BLaER1 treated with 17β-estradiol and CSF1 and Interleukin-3, amounts not matched to agents 10 nM and 100 nM (cell line): Measurements from ENCODE around the gene QARS1.

Experiments
- H3K27ac ChIP-seq, 11 experiments: shearing (Covaris generic); formaldehyde crosslinking; 2 replicates each; pipeline ENCODE4 v1.8.1; 2022
- H3K27me3 ChIP-seq, 11 experiments: shearing (Covaris generic); formaldehyde crosslinking; 2 replicates each; pipeline ENCODE4 v1.8.1; 2022
- H3K36me3 ChIP-seq, 11 experiments: shearing (Covaris generic); formaldehyde crosslinking; 2 replicates each; pipeline ENCODE4 v1.8.1; 2022
- H3K4me1 ChIP-seq, 10 experiments: shearing (Covaris generic); formaldehyde crosslinking; 2 replicates each; pipeline ENCODE4 v1.8.1; 2022
- H3K4me2 ChIP-seq, 11 experiments: shearing (Covaris generic); formaldehyde crosslinking; 2 replicates each; pipeline ENCODE4 v1.8.1; 2022
- H3K4me3 ChIP-seq, 10 experiments: shearing (Covaris generic); formaldehyde crosslinking; 2 replicates each; pipeline ENCODE4 v1.8.1; 2022
- H3K9ac ChIP-seq, 11 experiments: shearing (Covaris generic); formaldehyde crosslinking; 2 replicates each; pipeline ENCODE4 v1.8.1; 2022
- H3K9me3 ChIP-seq, 11 experiments: shearing (Covaris generic); formaldehyde crosslinking; replicated peaks in 1 of 11; 2 replicates each; pipeline ENCODE4 v1.8.1; 2022
- H4K20me1 ChIP-seq, 11 experiments: shearing (Covaris generic); formaldehyde crosslinking; 2 replicates each; pipeline ENCODE4 v1.8.1; 2022
- Cebpa-rat ChIP-seq, 11 experiments: shearing (Covaris generic); IDR thresholded peaks; 2 replicates each; pipeline ENCODE4 v1.8.1; 2022

QARS1 gene

DNA sequence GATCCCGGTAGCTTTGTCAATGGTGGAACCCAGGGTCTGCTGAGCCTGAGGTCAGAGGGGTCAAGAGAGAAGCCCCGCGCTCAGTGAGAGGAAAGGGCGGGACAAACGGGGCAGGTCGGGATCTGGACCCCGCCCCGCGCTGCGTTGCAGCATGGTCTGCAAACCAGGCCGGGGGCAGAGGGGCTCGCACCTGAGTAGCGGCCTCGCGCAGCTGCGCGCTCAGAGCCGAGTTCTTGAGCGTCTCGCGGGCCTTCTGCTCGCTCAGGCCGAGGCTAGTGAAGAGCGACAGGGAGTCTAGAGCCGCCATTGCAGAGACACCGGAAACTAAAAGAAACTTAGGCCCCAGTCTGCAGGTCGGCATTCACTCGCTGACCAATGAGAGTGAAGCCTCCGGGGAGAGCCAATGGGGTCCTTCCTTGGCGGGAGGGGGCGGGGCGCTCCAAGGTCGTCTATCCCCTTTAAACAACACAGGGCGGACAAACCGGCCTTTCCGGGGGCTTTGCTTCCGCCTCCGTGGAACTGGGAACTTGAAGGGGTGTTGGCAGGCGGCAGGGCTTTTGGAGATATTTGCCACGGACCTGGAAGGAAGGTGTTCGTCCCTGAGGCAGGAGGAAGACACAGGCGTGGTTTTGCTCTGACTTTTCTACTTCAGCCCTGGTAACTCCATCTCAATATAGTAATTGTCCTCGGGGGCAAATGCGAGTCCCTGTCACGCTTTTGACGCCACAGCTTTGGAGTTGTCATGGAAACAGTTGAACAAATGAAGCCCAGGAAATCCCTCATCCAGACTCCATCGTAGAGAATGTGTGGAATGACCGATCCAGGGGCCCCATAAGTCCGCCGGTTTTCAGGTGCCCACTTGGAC lies at the start of gene QARS1:
Gene QARS1, minus strand, starts transcription at position 331 of the 865 bp plus-strand sequence. Its CDS starts 24 bp downstream, at position 307.
- Histone ChIP-seq H3K27ac (peak within 1 kb of the TSS; percentile 73 to 97 (median 90)), H3K4me2 (peak within 1 kb of the TSS; percentile 87 to 99 (median 96)), H3K9ac (peak within 1 kb of the TSS; percentile 88 to 98 (median 91)), H3K4me1 (peaks cover 26 to 32% (median 30%) of the 10 kb centered on the region in 10 experiments), H3K4me3 (peak within 1 kb of the TSS; percentile 71 to 97 (median 80)), H3K36me3 (peaks cover 60 to 79% (median 67%) of the 10 kb centered on the region in 11 experiments), H3K27me3 (no peaks in the 10 kb centered on the region), H3K9me3 (no peaks in the 10 kb centered on the region), H4K20me1 (peaks cover 0 to 18% (median 0%) of the 10 kb centered on the region in 11 experiments; a peak in 2 of 22 replicates)
- no peak for TF ChIP-seq Cebpa-rat (IDR thresholded peaks at IDR 0.05)

DNA sequence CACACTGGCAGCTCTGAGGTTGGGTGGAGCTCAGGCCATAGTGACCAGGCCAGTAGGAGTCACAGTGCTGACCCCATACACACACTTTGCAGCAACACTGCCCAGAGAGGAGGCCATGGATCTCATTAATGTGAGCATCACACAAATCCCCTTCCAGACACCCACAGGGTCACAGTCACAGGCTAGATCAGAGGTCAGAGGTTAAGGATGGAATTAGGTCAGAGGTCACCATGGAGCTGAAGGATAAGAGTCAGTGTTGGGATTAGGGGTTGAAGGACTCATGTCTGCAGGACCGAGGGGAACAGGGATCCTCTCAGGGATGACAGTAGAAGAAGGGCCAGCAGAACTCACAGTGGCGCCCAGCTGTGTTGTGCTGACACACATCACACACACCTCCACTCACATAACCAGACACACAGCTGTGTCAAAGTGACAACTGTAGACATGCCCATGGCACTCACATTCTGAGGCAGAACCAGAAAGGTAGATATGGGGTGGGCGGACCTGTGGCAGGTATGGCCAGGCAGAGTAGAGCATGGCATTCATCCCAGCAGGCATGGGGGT lies 48.9 kb upstream of the QARS1 start:
- Histone ChIP-seq H3K9me3 (no peaks in the 10 kb centered on the region), H4K20me1 (peaks cover 0 to 6% (median 0%) of the 10 kb centered on the region in 11 experiments; a peak in 4 of 22 replicates), H3K36me3 (no peaks in the 10 kb centered on the region), H3K27ac (no peak overlapping the region), H3K9ac (no peak overlapping the region), H3K4me2 (no peak overlapping the region), H3K4me3 (no peak overlapping the region), H3K27me3 (no peaks in the 10 kb centered on the region), H3K4me1 (peaks cover 0 to 5% (median under 1%) of the 10 kb centered on the region in 10 experiments; a peak in 11 of 20 replicates)
- no peak for TF ChIP-seq Cebpa-rat (IDR thresholded peaks at IDR 0.05)

DNA sequence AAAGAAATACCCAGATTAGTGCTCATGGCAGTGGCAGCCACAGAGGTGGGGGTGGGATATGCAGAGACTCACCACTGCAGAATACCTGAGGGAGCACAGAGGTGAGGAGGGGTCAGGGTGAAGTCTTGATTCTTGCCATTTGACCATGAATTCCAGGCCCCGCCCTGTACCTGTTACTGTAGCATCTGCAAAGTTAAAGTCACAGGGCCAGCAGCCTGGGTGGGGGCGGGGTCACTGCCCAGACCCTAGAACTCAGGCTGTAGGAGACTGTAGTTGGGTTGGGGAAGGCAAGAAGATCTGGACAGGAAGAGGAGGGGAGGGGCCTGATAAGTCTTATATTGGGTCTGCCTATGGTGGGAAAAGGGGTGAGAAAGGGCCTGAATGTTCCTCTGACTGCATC lies 47.1 kb upstream of the QARS1 start:
- Histone ChIP-seq H3K27ac (no peak overlapping the region), H4K20me1 (no peaks in the 10 kb centered on the region), H3K9me3 (no peaks in the 10 kb centered on the region), H3K27me3 (no peaks in the 10 kb centered on the region), H3K4me1 (peaks cover 0 to 6% (median 2%) of the 10 kb centered on the region in 10 experiments; a peak in 4 of 20 replicates), H3K9ac (no peak overlapping the region), H3K4me2 (no peak overlapping the region), H3K4me3 (no peak overlapping the region), H3K36me3 (no peaks in the 10 kb centered on the region)
- TF ChIP-seq Cebpa-rat (IDR thresholded peaks at IDR 0.05) = no peak

DNA sequence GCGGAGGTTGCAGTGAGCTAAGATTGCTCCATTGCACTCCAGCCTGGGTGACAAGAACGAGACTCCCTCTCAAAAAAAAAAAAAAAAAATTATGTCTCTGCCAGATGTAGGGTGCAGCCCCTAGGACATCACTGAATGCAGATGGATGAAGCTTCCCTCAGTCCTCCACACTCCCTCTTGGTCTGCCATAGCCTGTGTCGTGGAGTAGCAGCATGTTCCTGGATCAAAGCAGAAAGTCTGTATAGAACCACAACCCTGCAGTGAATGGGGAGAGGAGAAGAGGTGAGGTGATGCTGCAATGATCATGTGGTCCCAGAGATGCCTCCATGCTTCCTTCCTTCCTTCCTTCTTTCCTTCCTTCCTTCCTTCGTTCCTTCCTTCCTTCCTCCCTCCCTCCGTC lies 43.6 kb upstream of the QARS1 start:
- H3K9me3 ChIP-seq = peaks cover 0 to 10% (median 7%) of the 10 kb centered on the region in 11 experiments; a peak in 9 of 22 replicates
- TF ChIP-seq Cebpa-rat (IDR thresholded peaks at IDR 0.05) = no peak
- peak overlapping the region in 5 of 11 experiments; percentile 14 to 39 (median 19); a peak in 4 of 22 replicates for H3K4me2 ChIP-seq
- H3K27me3 ChIP-seq = no peaks in the 10 kb centered on the region
- H3K4me1 ChIP-seq = peaks cover 0 to 6% (median 2%) of the 10 kb centered on the region in 10 experiments; a peak in 4 of 20 replicates
- no peak overlapping the region for H3K4me3 ChIP-seq
- H3K27ac ChIP-seq = no peak overlapping the region
- no peaks in the 10 kb centered on the region for H4K20me1 ChIP-seq
- H3K9ac ChIP-seq = no peak overlapping the region
- no peaks in the 10 kb centered on the region for H3K36me3 ChIP-seq

DNA sequence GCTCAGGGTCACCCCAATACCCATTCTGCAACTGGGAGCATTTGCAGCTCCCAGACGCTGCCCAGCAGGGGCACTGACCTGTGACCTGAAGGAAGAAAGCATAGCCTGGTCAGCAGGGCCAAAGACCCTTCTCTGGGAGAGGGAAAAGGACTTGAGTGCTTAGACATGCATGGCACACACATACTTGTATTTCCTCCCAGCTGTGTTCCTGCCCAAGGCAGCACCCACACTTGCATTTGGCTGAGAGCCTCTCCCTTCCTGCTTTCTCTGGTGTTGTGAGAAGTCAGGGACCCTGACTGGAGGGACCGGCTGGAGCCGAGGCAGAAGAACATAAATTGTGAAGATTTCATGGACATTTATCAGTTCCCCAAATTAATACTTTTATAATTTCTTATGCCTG lies 35.5 kb upstream of the QARS1 start:
- Histone ChIP-seq H3K27ac (no peak overlapping the region), H3K9me3 (peaks cover 23 to 35% (median 30%) of the 10 kb centered on the region in 11 experiments)

DNA sequence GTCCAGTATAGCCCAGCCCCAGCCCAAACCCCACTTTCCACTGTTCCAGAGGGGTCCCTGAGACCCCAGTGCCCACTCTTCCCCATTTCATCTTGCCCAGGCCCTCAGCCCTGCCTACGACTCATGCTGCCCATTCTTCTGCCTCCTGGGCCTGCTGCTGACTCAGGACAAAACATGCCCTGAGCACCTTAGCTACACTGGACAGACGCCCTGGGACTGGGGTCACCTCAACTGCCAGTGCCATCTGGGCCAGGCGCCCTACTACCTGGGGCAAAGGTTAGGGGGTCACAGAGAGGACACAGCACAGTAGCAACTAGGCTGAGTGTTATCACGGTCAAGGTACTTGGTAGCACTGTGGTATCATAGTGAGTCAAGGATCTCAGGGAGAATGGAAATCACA lies 30.9 kb upstream of the QARS1 start:
- H3K9me3 ChIP-seq = peaks cover 0 to under 1% (median 0%) of the 10 kb centered on the region in 11 experiments; a peak in 4 of 22 replicates
- no peak overlapping the region for H3K9ac ChIP-seq
- H3K4me3 ChIP-seq = no peak overlapping the region
- no peak overlapping the region for H3K27ac ChIP-seq
- no peaks in the 10 kb centered on the region for H4K20me1 ChIP-seq
- no peak overlapping the region for H3K4me2 ChIP-seq
- peaks cover 0 to 6% (median 2%) of the 10 kb centered on the region in 10 experiments; a peak in 4 of 20 replicates for H3K4me1 ChIP-seq
- no peaks in the 10 kb centered on the region for H3K36me3 ChIP-seq
- no peaks in the 10 kb centered on the region for H3K27me3 ChIP-seq
- no peak for TF ChIP-seq Cebpa-rat (IDR thresholded peaks at IDR 0.05)

More for the DNA sequence above, 35.5 kb upstream of the QARS1 start:
- Histone ChIP-seq H3K27me3 (no peaks in the 10 kb centered on the region), H3K4me2 (no peak overlapping the region), H3K9ac (no peak overlapping the region), H3K4me1 (no peaks in the 10 kb centered on the region), H4K20me1 (no peaks in the 10 kb centered on the region), H3K4me3 (no peak overlapping the region), H3K36me3 (no peaks in the 10 kb centered on the region)
- TF ChIP-seq Cebpa-rat (IDR thresholded peaks at IDR 0.05) = no peak

DNA sequence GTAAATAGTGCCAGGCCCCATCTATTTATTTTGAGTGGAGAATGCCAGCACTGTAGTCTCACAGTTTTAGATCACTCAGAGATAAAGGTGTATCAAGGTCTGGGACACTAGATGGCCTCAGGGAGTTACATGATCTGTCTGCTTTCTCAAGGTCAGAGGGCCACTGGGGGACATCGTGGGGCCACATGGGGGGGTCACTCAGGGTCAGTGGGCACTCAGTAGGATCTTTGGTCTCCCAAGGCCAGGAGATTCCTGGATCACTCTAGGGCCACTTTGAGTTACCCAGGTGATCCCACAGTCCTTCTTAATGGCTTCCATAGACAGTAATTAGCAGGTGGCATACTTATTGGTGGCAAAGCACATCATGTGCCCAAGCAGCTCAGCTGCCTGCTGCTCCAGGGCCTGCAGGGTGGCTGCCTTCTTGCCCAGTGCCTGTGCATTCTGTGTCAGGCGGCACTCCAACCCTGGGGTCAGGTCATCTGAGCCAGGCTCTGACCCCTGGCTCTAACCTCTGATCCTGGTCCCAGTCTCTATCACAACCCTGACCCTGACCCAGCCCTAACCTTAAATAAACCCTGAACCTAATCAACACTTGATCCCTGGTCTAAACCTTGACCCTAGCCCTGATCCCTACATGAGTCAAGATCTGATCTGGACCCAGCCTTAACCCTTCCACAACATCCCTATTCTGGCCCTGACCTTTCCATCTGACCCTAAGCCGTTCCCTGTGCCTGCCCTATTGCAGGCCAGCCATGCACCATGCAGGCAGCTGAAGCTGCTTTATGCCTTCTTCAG lies 30.1 kb upstream of the QARS1 start:
- no peak overlapping the region for H3K4me3 ChIP-seq
- TF ChIP-seq Cebpa-rat (IDR thresholded peaks at IDR 0.05) = no peak
- no peaks in the 10 kb centered on the region for H4K20me1 ChIP-seq
- no peaks in the 10 kb centered on the region for H3K27me3 ChIP-seq
- H3K4me1 ChIP-seq = peaks cover 0 to 6% (median 2%) of the 10 kb centered on the region in 10 experiments; a peak in 4 of 20 replicates
- no peak overlapping the region for H3K27ac ChIP-seq
- H3K36me3 ChIP-seq = no peaks in the 10 kb centered on the region
- H3K9me3 ChIP-seq = no peaks in the 10 kb centered on the region
- no peak overlapping the region for H3K4me2 ChIP-seq
- H3K9ac ChIP-seq = no peak overlapping the region

DNA sequence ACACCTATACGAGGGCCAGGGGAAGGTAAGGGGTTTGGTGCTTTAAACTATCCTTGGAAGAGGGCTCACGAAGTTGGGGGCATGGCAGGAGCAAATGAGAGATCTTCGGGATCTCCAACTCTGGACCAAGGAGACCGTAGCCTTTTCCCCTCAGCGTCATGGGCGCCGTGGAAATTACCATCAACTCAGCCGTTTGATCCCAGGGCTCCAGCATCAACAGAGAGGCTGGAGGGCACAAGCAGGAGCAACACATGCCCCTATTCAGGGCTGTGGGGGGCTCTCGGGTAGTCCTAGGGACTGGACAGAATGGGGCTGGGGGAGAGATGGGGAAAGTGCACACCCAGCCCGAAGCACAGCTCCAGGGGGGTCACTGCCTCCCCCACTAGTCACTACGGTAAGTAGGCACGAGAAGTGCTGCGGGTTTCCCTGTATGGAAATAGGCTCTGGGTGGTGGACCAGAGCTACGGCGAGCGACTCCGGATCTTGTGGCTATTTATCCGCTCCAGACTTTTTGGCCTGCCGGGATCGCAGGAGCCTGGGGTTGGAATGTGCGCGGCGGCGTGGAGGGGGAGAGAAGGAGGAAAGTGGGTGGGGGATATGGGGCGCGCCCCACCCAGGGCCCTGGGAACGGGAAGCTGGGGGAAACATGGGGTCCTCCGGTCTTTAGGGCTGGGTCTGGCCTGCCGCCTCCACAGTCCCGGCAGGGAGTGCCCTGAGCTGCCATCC lies 28.8 kb upstream of the QARS1 start:
- Histone ChIP-seq H3K27ac (peak overlapping the region in 1 of 11 experiments; percentile 51; a peak in 3 of 22 replicates), H4K20me1 (no peaks in the 10 kb centered on the region), H3K36me3 (no peaks in the 10 kb centered on the region), H3K27me3 (no peaks in the 10 kb centered on the region), H3K9me3 (no peaks in the 10 kb centered on the region), H3K4me1 (peaks cover 0 to 10% (median 2%) of the 10 kb centered on the region in 10 experiments; a peak in 5 of 20 replicates), H3K4me2 (peak overlapping the region; percentile 34 to 69 (median 52); a peak in 20 of 22 replicates), H3K9ac (peak overlapping the region in 7 of 11 experiments; percentile 11 to 66 (median 46); a peak in 7 of 22 replicates), H3K4me3 (peak overlapping the region in 2 of 10 experiments; percentile 42 to 44; a peak in 1 of 20 replicates)
- TF ChIP-seq Cebpa-rat (IDR thresholded peaks at IDR 0.05) = no peak
